HCT116 (cell line): ENCODE results near the gene PBLD. TPM values are rescaled to one million over a fixed set of nuclear protein-coding genes. Genes with fewer than 3 reads are reported as not detected.

Source experiments
- ATAC-seq: fragments of 200-7000 bp; cut with Tn5 transposase; 2 replicates; pipeline ENCODE4 v1.9.1; 2020; ENCODE audit warnings: mild to moderate bottlenecking, moderate library complexity
- BruUV-seq: library from RNA; stranded (reverse); fragments of 400-500 nt; replicated peaks from 2 replicates; lab custom pipeline; 2021; lab: Mats Ljungman, UMichigan
- CTCF ChIA-PET: fragments of 300-600 bp; sonication (Branson Sonifier 250); formaldehyde crosslinking; loops from one replicate; lab custom pipeline; 2021; ENCODE audit warnings: antibody characterized with exemption; lab: Charles Lee
- POLR2A ChIA-PET: fragments of 300-600, 350-600 bp; sonication (Branson Sonifier 250); formaldehyde crosslinking; loops from one replicate; lab custom pipeline; 2021; ENCODE audit warnings: antibody characterized with exemption; lab: Charles Lee
- RAD21 ChIA-PET, 2 experiments: fragments of 300-600 bp; sonication (Branson Sonifier 250); formaldehyde crosslinking; loops; one replicate each; lab custom pipeline; 2023; ENCODE audit warnings: low total read pairs in 2 of 2; ENCODE audit not compliant: uncharacterized antibody in 2 of 2, unreplicated experiment in 2 of 2, low non-redundant PET in 1 of 2; lab: Charles Lee
- DNase-seq: peaks from one replicate; pipeline ENCODE4 v3.0.0-alpha.2; 2010; ENCODE audit warnings: low read depth, low spot score
- H2AFZ ChIP-seq: fragments of 200-600 bp; shearing (Covaris generic), sonication (generic); 2 replicates; pipeline ENCODE4 v1.6.1; 2017; ENCODE audit warnings: low read depth, mixed run types, mixed read lengths, antibody characterized with exemption, low read length; ENCODE audit not compliant: poor library complexity, severe bottlenecking
- H3K27ac ChIP-seq: 2 replicates; pipeline ENCODE4 v1.5.1; 2012; ENCODE audit warnings: low read depth, low read length
- H3K27me3 ChIP-seq: fragments of 200-600 bp; sonication (generic); 2 replicates; pipeline ENCODE4 v1.6.1; 2016; ENCODE audit warnings: mixed run types, low read length, mixed read lengths; ENCODE audit not compliant: insufficient read depth
- H3K36me3 ChIP-seq, 2 experiments: fragments of 200-500 bp in 1 of 2; fragments of 200-600 bp in 1 of 2; sonication (Bioruptor generic) in 1 of 2; sonication (generic) in 1 of 2; 2 replicates each; pipeline versions ENCODE4 v1.5.1 to v1.6.1; 2014 to 2016; ENCODE audit warnings: low read length in 2 of 2, inconsistent platforms in 1 of 2, mixed read lengths in 1 of 2, mixed run types in 1 of 2; ENCODE audit not compliant: insufficient read depth in 2 of 2, control insufficient read depth in 1 of 2
- H3K4me1 ChIP-seq, 2 experiments: fragments of 200-600 bp in 1 of 2; sonication (generic) in 1 of 2; 2 replicates each; pipeline versions ENCODE4 v1.5.1 to v1.6.1; 2012 to 2017; ENCODE audit warnings: low read length in 2 of 2, inconsistent platforms in 1 of 2, mild to moderate bottlenecking in 1 of 2, mixed read lengths in 1 of 2, mixed run types in 1 of 2, moderate library complexity in 1 of 2; ENCODE audit not compliant: insufficient read depth in 2 of 2, control insufficient read depth in 1 of 2
- H3K4me2 ChIP-seq: fragments of 200-600 bp; sonication (generic); 2 replicates; pipeline ENCODE4 v1.6.1; 2017; ENCODE audit warnings: mixed run types, low read length, mixed read lengths
- H3K4me3 ChIP-seq, 2 experiments: fragments of 200-600 bp in 1 of 2; sonication (generic) in 1 of 2; replicated peaks in 1 of 2; 2 replicates each; pipeline ENCODE4 v1.5.1; 2011 to 2016; ENCODE audit warnings: low read length in 2 of 2, control low read depth in 1 of 2, low read depth in 1 of 2, mild to moderate bottlenecking in 1 of 2, mixed read lengths in 1 of 2, mixed run types in 1 of 2
- H3K79me2 ChIP-seq: fragments of 200-600 bp; sonication (generic); 2 replicates; pipeline ENCODE4 v1.6.1; 2017; ENCODE audit warnings: mild to moderate bottlenecking, mixed run types, low read length, moderate library complexity, mixed read lengths; ENCODE audit not compliant: insufficient read depth
- H3K9ac ChIP-seq: fragments of 200-600 bp; sonication (generic); 2 replicates; pipeline ENCODE4 v1.6.1; 2016; ENCODE audit warnings: low read length, mixed read lengths
- H3K9me2 ChIP-seq: fragments of 200-600 bp; sonication (generic), shearing (Covaris generic); 2 replicates; pipeline ENCODE4 v1.6.1; 2017; ENCODE audit warnings: mixed run types, mild to moderate bottlenecking, moderate library complexity; ENCODE audit not compliant: insufficient read depth
- H3K9me3 ChIP-seq, 2 experiments: fragments of 200-500 bp in 1 of 2; fragments of 200-600 bp in 1 of 2; sonication (Bioruptor generic) in 1 of 2; sonication (generic) in 1 of 2; 2 replicates each; pipeline ENCODE4 v1.6.1; 2014 to 2017; ENCODE audit warnings: low read length in 2 of 2, mixed read lengths in 2 of 2, inconsistent platforms in 1 of 2, low read depth in 1 of 2, mild to moderate bottlenecking in 1 of 2, mixed run types in 1 of 2, moderate library complexity in 1 of 2; ENCODE audit not compliant: control insufficient read depth in 1 of 2, insufficient read depth in 1 of 2
- H4K20me1 ChIP-seq: fragments of 200-600 bp; sonication (generic), shearing (Covaris generic); 2 replicates; pipeline ENCODE4 v1.6.1; 2017; ENCODE audit warnings: mixed run types, mild to moderate bottlenecking, moderate library complexity; ENCODE audit not compliant: insufficient read depth
- CEBPB ChIP-seq: IDR thresholded peaks from 2 replicates; pipeline ENCODE4 v1.6.1; 2012; ENCODE audit warnings: low read depth
- EGR1 ChIP-seq: IDR thresholded peaks from 2 replicates; pipeline ENCODE4 v1.6.1; 2012; ENCODE audit warnings: low read depth
- ELF1 ChIP-seq: IDR thresholded peaks from 2 replicates; pipeline ENCODE4 v1.6.1; 2012; ENCODE audit warnings: low read depth, borderline replicate concordance
- EZH2phosphoT487 ChIP-seq: fragments of 200-600 bp; IDR thresholded peaks from 2 replicates; pipeline ENCODE4 v1.6.1; 2018; ENCODE audit warnings: antibody characterized with exemption, borderline replicate concordance
- FOSL1 ChIP-seq: IDR thresholded peaks from 2 replicates; pipeline ENCODE4 v1.6.1; 2012; ENCODE audit warnings: low read depth
- JUND ChIP-seq: IDR thresholded peaks from 2 replicates; pipeline ENCODE4 v1.6.1; 2012
- POLR2AphosphoS5 ChIP-seq: IDR thresholded peaks from 2 replicates; pipeline ENCODE4 v1.6.1; 2011; ENCODE audit warnings: mild to moderate bottlenecking, low read depth, low read length, moderate library complexity
- SIN3A ChIP-seq: IDR thresholded peaks from 2 replicates; pipeline ENCODE4 v1.6.1; 2012; ENCODE audit warnings: low read depth
- SP1 ChIP-seq: IDR thresholded peaks from 2 replicates; pipeline ENCODE4 v1.6.1; 2012; ENCODE audit warnings: low read depth
- YY1 ChIP-seq: IDR thresholded peaks from 2 replicates; pipeline ENCODE4 v1.6.1; 2011; ENCODE audit warnings: low read length, low read depth, moderate library complexity, mild to moderate bottlenecking; ENCODE audit not compliant: insufficient replicate concordance; ENCODE audit errors: extremely low read depth
- ZFX ChIP-seq: fragments of 450-650 bp; IDR thresholded peaks from 2 replicates; pipeline ENCODE4 v1.6.1; 2017
- intact Hi-C: fragments of 100-400 bp; cut with micrococcal nuclease; formaldehyde crosslinking; loops from 2 replicates; pipeline ENCODE4 v1.10.0; 2022
- total RNA-seq: library from RNA; stranded (reverse); gene quantifications from one replicate; pipeline ENCODE4 v1.2.1, GENCODE V29; 2021; ENCODE audit not compliant: unreplicated experiment
- TF ChIP-seq, protein P1 (sequence below): IDR thresholded peaks from 2 replicates; pipeline ENCODE4 v1.6.1; 2012
- TF ChIP-seq, protein P2 (sequence below), 3 experiments: fragments of 200-600 bp in 1 of 3; sonication (generic) in 1 of 3; IDR thresholded peaks in 2 of 3; conservative IDR thresholded peaks in 1 of 3; 2 replicates each; pipeline ENCODE4 v1.5.1; 2012 to 2017; ENCODE audit warnings: low read depth in 2 of 3, low read length in 2 of 3, antibody characterized with exemption in 1 of 3, borderline replicate concordance in 1 of 3, control low read depth in 1 of 3, mild to moderate bottlenecking in 1 of 3, mixed read lengths in 1 of 3, mixed run types in 1 of 3, moderate library complexity in 1 of 3; ENCODE audit not compliant: insufficient read depth in 1 of 3
- TF ChIP-seq, protein P3 (sequence below): IDR thresholded peaks from 2 replicates; pipeline ENCODE4 v1.6.1; 2011; ENCODE audit warnings: mild to moderate bottlenecking, low read length, moderate library complexity; ENCODE audit not compliant: insufficient replicate concordance; ENCODE audit errors: extremely low read depth

The PBLD gene
- total RNA-seq, 1 experiment from 2014 or later: 2.2 TPM

DNA sequence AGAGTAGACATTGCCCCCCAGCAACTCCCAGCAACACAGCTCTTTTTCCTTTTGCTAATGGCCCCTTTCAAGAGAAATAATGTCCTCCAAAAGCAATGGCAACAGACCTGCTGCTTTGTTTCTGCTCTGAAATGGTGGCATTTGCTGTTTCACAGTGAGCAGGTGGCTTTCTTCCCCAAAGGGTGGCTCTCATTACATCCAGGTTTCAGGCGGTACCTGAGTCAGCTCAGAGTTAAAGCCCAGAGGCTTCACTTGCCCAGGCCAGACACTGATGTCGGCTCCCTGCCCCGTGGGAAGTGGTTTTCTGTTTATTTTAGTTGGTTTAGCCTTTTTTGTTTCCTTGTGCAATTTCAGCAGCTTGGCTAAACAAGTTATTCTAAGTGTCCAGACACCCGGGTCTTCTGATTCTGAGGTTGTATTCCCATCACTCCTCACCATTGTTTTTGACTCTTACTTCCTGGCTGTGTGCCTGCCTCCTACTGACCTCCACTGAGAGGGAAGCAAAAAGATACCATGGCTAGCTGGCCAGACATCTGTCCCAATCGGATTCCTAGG is 93.1 kb downstream of the PBLD start (continued):
- TF ChIP-seq POLR2AphosphoS5: no peak

DNA sequence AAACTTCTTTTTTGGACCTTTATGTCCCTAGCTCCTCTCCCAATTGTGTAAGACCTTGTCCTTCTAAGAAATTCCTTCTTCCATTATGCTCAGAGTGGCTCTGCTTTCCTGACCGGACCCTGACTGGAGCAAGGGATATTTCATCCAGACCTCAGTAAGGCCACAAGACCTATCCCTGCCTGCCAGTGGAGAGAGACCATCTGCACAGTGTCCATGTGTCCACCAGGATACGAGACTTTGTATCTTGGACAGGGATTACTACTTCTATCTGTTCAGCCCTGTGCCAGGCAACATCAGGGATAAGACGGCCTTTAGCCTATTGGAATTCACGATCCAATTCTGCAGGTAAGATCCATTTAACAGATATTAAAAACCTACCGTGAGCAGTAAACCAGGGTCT is 93.7 kb downstream of the PBLD start:
- H3K9me2 ChIP-seq: no peaks in the 10 kb centered on the region
- no peaks in the 10 kb centered on the region for H3K4me1 ChIP-seq
- DNase-seq (no peak), ATAC-seq (no peak)
- no peaks in the 10 kb centered on the region for H3K36me3 ChIP-seq
- H3K27ac ChIP-seq: no peak overlapping the region
- CTCF ChIA-PET: no interaction called here
- intact Hi-C loops: no loop called here
- no peaks in the 10 kb centered on the region for H3K79me2 ChIP-seq
- H2AFZ ChIP-seq: no peak overlapping the region
- H3K9ac ChIP-seq: no peak overlapping the region
- BruUV-seq: no TSS peak
- TF ChIP-seq ELF1 (no peak), JUND (no peak), SP1 (no peak), EGR1 (no peak), EZH2phosphoT487 (no peak), ZFX (no peak), YY1 (no peak), FOSL1 (no peak), CEBPB (no peak), SIN3A (no peak)
- TF ChIP-seq, protein P1, sequence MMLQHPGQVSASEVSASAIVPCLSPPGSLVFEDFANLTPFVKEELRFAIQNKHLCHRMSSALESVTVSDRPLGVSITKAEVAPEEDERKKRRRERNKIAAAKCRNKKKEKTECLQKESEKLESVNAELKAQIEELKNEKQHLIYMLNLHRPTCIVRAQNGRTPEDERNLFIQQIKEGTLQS: no peak
- TF ChIP-seq, protein P2, sequence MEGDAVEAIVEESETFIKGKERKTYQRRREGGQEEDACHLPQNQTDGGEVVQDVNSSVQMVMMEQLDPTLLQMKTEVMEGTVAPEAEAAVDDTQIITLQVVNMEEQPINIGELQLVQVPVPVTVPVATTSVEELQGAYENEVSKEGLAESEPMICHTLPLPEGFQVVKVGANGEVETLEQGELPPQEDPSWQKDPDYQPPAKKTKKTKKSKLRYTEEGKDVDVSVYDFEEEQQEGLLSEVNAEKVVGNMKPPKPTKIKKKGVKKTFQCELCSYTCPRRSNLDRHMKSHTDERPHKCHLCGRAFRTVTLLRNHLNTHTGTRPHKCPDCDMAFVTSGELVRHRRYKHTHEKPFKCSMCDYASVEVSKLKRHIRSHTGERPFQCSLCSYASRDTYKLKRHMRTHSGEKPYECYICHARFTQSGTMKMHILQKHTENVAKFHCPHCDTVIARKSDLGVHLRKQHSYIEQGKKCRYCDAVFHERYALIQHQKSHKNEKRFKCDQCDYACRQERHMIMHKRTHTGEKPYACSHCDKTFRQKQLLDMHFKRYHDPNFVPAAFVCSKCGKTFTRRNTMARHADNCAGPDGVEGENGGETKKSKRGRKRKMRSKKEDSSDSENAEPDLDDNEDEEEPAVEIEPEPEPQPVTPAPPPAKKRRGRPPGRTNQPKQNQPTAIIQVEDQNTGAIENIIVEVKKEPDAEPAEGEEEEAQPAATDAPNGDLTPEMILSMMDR (IDR thresholded peaks at IDR 0.05 in 2 of 3, conservative IDR thresholded peaks at IDR 0.05 in 1 of 3; ENCODE audit: borderline replicate concordance in 1 of 3, insufficient read depth in 1 of 3, low read depth in 2 of 3, low read length in 2 of 3): no peak
- TF ChIP-seq, protein P3, sequence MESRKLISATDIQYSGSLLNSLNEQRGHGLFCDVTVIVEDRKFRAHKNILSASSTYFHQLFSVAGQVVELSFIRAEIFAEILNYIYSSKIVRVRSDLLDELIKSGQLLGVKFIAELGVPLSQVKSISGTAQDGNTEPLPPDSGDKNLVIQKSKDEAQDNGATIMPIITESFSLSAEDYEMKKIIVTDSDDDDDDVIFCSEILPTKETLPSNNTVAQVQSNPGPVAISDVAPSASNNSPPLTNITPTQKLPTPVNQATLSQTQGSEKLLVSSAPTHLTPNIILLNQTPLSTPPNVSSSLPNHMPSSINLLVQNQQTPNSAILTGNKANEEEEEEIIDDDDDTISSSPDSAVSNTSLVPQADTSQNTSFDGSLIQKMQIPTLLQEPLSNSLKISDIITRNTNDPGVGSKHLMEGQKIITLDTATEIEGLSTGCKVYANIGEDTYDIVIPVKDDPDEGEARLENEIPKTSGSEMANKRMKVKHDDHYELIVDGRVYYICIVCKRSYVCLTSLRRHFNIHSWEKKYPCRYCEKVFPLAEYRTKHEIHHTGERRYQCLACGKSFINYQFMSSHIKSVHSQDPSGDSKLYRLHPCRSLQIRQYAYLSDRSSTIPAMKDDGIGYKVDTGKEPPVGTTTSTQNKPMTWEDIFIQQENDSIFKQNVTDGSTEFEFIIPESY: no peak
- H3K9me3 ChIP-seq: no peaks in the 10 kb centered on the region
- H4K20me1 ChIP-seq: no peaks in the 10 kb centered on the region
- RAD21 ChIA-PET: no interaction called here
- POLR2A ChIA-PET: no interaction called here
- no peak overlapping the region for H3K4me3 ChIP-seq
- H3K27me3 ChIP-seq: no peaks in the 10 kb centered on the region
- H3K4me2 ChIP-seq: no peak overlapping the region
